Spinal cord (tissue), 10 donors: ENCODE data around the gene NPAS2. TPM values are rescaled to one million over a fixed set of nuclear protein-coding genes. Genes with fewer than 3 reads are reported as not detected.

Experiments
- DNase-seq, 6 donors: peaks; one replicate each; pipeline versions ENCODE4 v3.0.0 to v3.0.0-alpha.2; 2013 to 2015; ENCODE audit warnings: low spot score in 6 of 6, low read depth in 4 of 6
- H3K27ac ChIP-seq: one replicate; pipeline ENCODE4 v1.5.1; 2013; ENCODE audit warnings: low read depth, low read length, control low read depth
- H3K27me3 ChIP-seq: one replicate; pipeline ENCODE4 v1.6.1; 2013; ENCODE audit warnings: low read length; ENCODE audit not compliant: control insufficient read depth, insufficient read depth
- H3K36me3 ChIP-seq: one replicate; pipeline ENCODE4 v1.6.1; 2013; ENCODE audit warnings: low read length; ENCODE audit not compliant: control insufficient read depth, insufficient read depth
- H3K4me1 ChIP-seq: one replicate; pipeline ENCODE4 v1.6.1; 2013; ENCODE audit warnings: low read length; ENCODE audit not compliant: control insufficient read depth, insufficient read depth
- H3K4me3 ChIP-seq: one replicate; pipeline ENCODE4 v1.5.1; 2013; ENCODE audit warnings: low read depth, low read length, control low read depth
- H3K9me3 ChIP-seq: one replicate; pipeline ENCODE4 v1.6.1; 2013; ENCODE audit warnings: low read length; ENCODE audit not compliant: control insufficient read depth, insufficient read depth
- WGBS: methylation state at CpG from one replicate; pipeline ENCODE4 v1.1.5; 2013; ENCODE audit warnings: missing lambda C conversion rate; ENCODE audit not compliant: insufficient coverage; 5-methylcytosine and 5-hydroxymethylcytosine counted together
- polyA plus RNA-seq, 2 donors: library from polyadenylated mRNA; unstranded; fragments of 120-200 nt; gene quantifications; one replicate each; pipeline ENCODE4 v1.2.1, GENCODE V29; 2013; ENCODE audit not compliant: insufficient read length in 2 of 2
- total RNA-seq, 2 donors: library from RNA; depleted of rRNA in 1 of 2; stranded (reverse); fragments of 120-200 nt in 1 of 2; fragments of >200 nt in 1 of 2; gene quantifications; one replicate each; pipeline versions ENCODE4 v1.2.3 to v1.2.4, GENCODE V29; 2013 to 2014
- donor health status: healthy.

Gene NPAS2
- total and polyA plus RNA-seq, 4 donors = 6.4 to 24.6 (median 14.6) TPM

DNA sequence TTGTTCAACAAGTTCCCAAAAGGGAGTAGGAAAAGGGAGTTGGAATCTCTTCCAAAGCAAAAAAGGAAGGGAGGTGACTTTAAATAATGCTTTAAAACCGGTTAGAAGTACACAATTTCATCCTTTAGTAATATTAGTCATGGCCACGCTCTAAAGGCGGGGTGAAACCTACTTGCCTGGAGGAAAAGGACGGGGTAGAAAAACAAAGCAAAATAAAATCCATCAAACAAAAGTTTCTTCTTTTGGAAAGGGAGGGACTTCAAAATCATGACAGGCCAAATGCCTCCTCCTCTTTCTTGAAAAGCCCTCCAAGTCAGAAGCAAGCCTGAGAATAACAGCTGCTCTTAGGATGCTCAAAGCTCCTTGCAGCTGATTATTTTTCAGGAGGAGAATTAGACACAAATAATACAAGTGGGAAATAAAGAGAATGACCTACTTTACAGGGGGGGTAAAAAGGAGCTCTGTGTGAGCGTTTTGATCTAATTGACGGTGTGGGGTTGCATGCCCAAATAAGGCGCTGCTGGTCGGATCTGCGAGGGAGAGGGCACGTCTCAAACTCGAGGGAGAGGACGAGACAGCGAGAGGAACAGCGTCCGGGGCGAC is 1.8 kb upstream of the NPAS2 start:
- peak in 1 of 6 donors; percentile 73 for DNase-seq
- H3K27ac ChIP-seq = peak overlapping the region; percentile 73
- WGBS = 9% methylated on average over 12 of the region's 16 CpGs

GRCh38 chr2:100818606-100819369 is 1.2 kb upstream of the NPAS2 start:
- H3K27ac ChIP-seq = peak overlapping the region; percentile 73
- H3K36me3 ChIP-seq = no peaks in the 10 kb centered on the region
- H3K4me1 ChIP-seq = peaks cover 22% of the 10 kb centered on the region
- peak overlapping the region; percentile 57 for H3K4me3 ChIP-seq
- WGBS = under 1% methylated on average over 49 of the region's 51 CpGs
- DNase-seq = peak in 2 of 6 donors; percentile 78 to 83
- peaks cover 20% of the 10 kb centered on the region for H3K27me3 ChIP-seq
- no peaks in the 10 kb centered on the region for H3K9me3 ChIP-seq

More for the DNA sequence above, 1.8 kb upstream of the NPAS2 start:
- H3K4me1 ChIP-seq = peaks cover 22% of the 10 kb centered on the region
- peak overlapping the region; percentile 57 for H3K4me3 ChIP-seq
- H3K36me3 ChIP-seq = no peaks in the 10 kb centered on the region
- H3K27me3 ChIP-seq = peaks cover 20% of the 10 kb centered on the region
- no peaks in the 10 kb centered on the region for H3K9me3 ChIP-seq

GRCh38 chr2:100820273-100820522 is 259 bp downstream of the NPAS2 start:
- H3K27ac ChIP-seq = no peak overlapping the region
- no peaks in the 10 kb centered on the region for H3K9me3 ChIP-seq
- no peak for DNase-seq
- peak overlapping the region; percentile 44 for H3K4me3 ChIP-seq
- no peaks in the 10 kb centered on the region for H3K36me3 ChIP-seq
- peaks cover 22% of the 10 kb centered on the region for H3K4me1 ChIP-seq
- peaks cover 20% of the 10 kb centered on the region for H3K27me3 ChIP-seq
- under 1% methylated on average over 43 of the region's 43 CpGs for WGBS

GRCh38 chr2:100820523-100821254 is 750 bp downstream of the NPAS2 start:
- no peak overlapping the region for H3K27ac ChIP-seq
- H3K27me3 ChIP-seq = peaks cover 20% of the 10 kb centered on the region
- DNase-seq = peak in 1 of 6 donors; percentile 48
- 1% methylated on average over 54 of the region's 60 CpGs for WGBS
- H3K4me1 ChIP-seq = peaks cover 22% of the 10 kb centered on the region
- no peaks in the 10 kb centered on the region for H3K36me3 ChIP-seq
- peak overlapping the region; percentile 44 for H3K4me3 ChIP-seq
- H3K9me3 ChIP-seq = no peaks in the 10 kb centered on the region

DNA sequence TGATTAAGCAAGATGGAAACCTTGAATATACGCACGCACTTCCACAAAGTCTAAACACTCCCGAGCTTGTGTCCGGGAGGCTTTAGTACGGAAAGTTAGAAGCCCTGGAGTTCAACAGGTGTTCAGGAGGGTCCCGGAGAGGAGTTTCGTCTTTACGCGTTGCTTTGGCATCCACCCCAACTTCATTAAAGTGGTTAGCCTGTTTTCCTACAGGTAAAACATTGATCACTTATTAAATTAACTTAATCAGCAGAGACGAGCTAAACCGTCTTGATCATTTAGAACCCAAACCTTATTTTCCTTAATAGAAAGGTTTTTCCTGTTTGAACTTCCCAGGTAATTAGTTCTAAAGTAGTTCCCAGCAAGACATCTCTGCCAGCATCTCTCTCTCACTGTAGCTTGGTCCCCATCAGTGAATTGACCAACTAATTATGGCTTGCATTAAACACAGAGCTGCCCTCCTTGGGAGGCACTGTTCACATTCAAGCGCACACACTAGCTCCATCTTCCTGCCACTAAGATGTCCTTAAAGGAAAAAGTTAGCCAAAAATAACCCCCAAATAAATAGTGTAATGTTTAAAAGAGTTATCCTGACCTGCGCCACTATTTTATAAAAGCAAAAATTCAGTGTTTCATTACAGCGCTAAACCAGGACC is 1.4 kb downstream of the NPAS2 start:
- DNase-seq = peak in 2 of 6 donors; percentile 39 to 70
- Histone ChIP-seq H3K36me3 (no peaks in the 10 kb centered on the region), H3K4me1 (peaks cover 22% of the 10 kb centered on the region), H3K4me3 (peak overlapping the region; percentile 44), H3K9me3 (no peaks in the 10 kb centered on the region), H3K27me3 (peaks cover 20% of the 10 kb centered on the region), H3K27ac (no peak overlapping the region)
- WGBS = 38% methylated on average over 2 of the region's 14 CpGs

DNA sequence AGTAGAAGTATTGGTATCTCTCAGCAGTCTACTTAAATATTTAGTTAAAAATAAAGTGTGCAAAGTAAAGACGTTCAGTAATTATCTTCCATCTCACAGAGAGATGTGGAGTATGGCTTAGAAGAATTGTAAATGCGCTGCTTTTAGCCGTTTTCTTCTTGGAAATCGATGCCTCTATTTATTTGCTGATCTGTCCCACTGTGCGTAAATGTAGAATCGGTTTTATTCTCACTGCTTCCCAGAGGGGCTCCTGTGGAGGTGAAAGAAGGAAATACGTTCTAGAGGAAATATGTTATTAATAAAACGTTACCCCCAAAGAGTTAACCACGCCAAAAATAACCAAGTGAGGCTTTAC is 1.9 kb downstream of the NPAS2 start:
- H3K4me1 ChIP-seq = peaks cover 22% of the 10 kb centered on the region
- H3K9me3 ChIP-seq = no peaks in the 10 kb centered on the region
- no peak overlapping the region for H3K4me3 ChIP-seq
- no peaks in the 10 kb centered on the region for H3K36me3 ChIP-seq
- H3K27ac ChIP-seq = no peak overlapping the region
- WGBS = no CpG with 5 or more reads among the region's 9 CpGs
- peaks cover 20% of the 10 kb centered on the region for H3K27me3 ChIP-seq
- DNase-seq = peak in 1 of 6 donors; percentile 56

DNA sequence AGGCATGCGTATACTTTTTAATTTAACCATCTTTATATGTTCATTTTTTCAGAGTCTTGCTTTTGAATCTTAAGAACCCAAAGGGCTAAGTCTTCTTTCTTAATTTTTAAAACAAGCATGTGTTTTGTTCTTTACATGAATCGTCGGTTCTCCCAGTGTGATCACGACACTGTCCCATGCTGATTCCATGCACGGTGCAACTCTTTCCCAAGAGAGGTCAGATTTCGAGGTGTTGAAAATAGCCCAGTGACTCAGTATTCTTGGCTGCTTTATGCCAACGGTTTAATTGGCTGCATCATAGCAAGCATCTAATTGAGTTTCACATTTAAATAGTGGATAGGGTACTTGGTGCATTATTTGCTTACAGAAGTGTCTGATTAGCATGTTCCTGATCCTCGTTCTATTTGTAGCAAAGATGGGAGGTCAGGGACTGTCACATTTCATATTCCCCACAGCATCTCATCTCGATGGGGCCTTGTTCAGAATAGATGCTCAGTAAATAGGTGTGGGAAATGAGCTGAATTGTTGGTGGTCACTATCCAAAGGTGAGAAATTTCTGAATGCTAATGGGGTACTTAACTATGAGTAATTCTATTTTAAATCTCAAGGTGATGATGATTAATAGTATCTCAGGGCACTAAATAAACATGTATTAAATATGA is 2.8 kb downstream of the NPAS2 start:
- 31% methylated on average over 6 of the region's 9 CpGs for WGBS
- peak in 1 of 6 donors; percentile 50 for DNase-seq
- H3K4me1 ChIP-seq = peaks cover 22% of the 10 kb centered on the region
- no peaks in the 10 kb centered on the region for H3K9me3 ChIP-seq
- H3K36me3 ChIP-seq = no peaks in the 10 kb centered on the region
- no peak overlapping the region for H3K4me3 ChIP-seq
- peaks cover 20% of the 10 kb centered on the region for H3K27me3 ChIP-seq
- H3K27ac ChIP-seq = no peak overlapping the region

DNA sequence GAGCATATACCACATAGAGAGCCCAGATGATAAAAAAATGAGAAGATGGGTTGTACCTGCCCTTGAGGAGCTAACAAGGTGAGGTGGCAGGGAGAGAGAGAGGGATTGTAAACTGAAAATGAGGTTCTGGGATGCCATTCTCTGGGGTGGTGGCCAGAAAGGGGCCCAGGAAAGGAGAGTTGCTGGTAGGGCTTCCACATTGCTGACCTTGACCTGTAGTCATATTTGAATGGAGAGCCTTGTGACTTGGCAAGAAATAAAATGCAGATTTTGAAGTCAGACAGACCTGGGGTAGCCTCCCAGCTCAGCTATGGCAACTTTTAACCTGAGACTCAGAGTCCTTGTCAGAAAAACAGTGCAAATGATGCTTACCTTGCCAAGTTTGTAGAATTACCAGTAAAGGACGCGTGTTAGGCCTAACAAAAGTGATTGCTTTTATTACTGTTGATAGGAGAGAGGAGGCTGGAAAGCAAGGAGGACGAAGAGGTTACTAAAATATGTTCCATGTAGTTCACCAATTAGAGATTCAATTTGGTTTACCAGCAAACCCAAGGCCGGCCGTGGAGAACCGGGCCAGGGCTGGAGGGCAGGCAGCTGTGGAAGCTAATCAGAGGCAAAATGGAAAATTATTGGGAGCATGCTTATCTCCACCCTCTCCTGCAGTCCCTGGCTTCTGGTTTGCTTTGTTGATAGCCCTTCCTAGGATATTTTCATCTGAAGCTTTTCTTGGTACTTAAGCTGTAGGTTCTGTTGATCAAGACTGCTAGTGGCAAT is 3.9 kb downstream of the NPAS2 start:
- no peaks in the 10 kb centered on the region for H3K36me3 ChIP-seq
- peaks cover 16% of the 10 kb centered on the region for H3K27me3 ChIP-seq
- DNase-seq = no peak
- 100% methylated on average over 3 of the region's 6 CpGs for WGBS
- peaks cover 8% of the 10 kb centered on the region for H3K9me3 ChIP-seq
- no peak overlapping the region for H3K27ac ChIP-seq
- no peak overlapping the region for H3K4me3 ChIP-seq
- H3K4me1 ChIP-seq = peaks cover 16% of the 10 kb centered on the region
